HCEC 1CT (cell line): Measurements from ENCODE around the gene MYB.

ENCODE experiments used
- DNase-seq: peaks from one replicate; pipeline ENCODE4 v3.0.0-alpha.2; 2017

The MYB gene

DNA sequence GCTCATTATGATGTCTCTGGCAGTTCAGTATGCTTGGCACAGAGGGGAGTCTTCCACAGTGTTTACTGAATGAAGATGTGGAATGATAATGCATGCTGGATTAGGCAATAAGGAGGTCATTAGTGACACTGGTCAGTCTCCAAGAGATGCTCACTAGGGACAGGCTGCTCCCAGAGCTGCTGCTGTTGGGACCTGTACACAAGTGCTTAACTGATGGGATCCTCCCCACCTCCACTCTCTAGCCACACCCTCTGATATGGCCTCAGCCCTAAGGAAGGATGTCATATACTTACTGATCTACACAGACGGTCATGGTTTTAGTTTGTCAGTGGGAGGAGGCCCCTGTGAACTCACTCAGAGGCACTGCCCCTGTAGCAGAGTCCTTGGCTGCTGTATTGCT lies 73.4 kb downstream of the MYB start:
- no peak for DNase-seq

DNA sequence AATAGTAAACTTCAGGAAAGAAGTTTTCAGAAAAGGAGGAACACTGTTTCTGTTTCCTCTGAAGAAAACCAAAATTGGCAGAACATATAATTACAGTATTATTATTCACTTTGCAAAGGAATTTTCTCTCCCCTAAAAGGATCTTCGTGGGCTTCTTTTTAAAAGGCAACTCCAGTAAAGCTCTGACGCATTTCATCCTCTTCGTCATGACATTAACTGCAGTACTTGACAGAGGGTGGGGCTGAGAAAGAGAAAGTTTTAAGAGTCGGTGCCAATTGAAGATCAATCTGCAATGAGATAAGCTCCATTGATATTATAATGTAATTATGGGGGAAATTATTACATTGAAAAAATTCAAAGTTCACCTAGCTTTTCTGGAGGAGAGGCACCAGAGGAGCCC lies 75.8 kb downstream of the MYB start:
- no peak for DNase-seq

DNA sequence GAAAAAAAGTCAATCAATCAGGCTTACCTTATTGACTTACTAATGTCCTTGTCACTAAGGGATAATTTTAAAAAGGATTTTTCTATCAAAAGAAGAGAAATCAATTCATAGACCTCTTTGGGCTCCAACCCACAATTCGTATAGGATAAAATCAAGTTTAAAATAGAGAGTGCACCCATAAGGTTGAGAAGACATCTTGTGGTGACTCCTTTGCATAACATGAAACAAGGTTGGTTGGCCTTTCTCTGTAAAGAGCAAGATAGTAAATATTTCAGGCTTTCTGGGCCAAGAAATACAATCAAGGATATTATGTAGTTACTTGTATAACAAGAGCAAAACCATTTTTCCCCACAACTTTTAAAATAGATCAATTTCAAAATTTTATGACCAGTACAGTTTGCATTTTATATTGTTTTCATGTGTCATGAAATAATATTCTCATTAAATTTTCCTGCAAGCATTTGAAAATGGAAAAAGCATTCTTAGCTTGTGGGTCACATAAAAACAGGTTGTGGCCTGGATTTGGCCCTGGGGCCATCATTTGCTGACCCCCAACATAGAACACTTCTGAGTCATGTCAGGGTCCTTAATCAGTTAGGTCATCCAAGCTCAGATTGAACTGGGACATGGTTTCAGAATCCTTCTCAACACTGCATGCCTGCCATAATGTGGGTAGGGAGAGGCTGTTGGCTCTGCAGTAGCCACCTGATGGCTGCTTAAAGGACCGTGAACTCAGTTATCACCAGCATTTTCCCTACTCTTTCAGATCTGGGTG lies 76.7 kb downstream of the MYB start:
- DNase-seq = peak; percentile 19

DNA sequence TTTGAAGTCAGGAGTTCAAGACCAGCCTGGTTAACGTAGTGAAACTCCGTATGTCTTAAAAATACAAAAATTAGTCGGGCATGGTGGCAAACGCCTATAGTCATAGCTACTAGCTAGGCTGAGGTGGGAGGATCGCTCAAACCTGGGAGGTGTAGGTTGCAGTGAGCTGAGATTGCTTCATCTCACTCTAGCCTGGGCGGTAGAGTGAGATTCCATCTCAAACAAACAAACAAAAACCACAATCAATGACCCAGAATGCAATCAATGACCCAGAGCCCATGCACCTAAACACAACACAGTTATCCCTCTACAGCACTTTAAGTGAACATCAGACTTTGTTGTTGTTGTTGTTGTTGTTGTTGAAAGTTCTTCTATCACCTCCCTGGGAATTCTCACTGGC lies 77.9 kb downstream of the MYB start:
- DNase-seq = no peak

DNA sequence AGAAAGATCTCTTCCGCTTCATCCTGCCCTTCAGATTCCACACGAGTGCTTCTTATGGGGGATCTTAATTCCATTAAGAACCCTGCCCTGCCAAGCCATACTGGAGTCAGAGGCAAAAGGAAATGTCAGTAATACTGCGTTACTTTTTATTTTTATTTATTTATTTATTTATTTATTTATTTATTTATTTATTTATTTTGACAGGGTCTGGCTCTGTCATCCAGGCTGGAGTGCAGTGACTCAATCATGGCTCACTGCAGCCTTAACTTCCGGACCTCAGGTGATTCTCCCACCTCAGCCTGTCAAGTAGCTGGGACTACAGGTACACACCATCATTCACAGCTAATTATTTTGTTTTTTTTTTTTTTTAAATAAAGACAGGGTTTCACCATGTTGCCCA lies 79.5 kb downstream of the MYB start:
- no peak for DNase-seq

DNA sequence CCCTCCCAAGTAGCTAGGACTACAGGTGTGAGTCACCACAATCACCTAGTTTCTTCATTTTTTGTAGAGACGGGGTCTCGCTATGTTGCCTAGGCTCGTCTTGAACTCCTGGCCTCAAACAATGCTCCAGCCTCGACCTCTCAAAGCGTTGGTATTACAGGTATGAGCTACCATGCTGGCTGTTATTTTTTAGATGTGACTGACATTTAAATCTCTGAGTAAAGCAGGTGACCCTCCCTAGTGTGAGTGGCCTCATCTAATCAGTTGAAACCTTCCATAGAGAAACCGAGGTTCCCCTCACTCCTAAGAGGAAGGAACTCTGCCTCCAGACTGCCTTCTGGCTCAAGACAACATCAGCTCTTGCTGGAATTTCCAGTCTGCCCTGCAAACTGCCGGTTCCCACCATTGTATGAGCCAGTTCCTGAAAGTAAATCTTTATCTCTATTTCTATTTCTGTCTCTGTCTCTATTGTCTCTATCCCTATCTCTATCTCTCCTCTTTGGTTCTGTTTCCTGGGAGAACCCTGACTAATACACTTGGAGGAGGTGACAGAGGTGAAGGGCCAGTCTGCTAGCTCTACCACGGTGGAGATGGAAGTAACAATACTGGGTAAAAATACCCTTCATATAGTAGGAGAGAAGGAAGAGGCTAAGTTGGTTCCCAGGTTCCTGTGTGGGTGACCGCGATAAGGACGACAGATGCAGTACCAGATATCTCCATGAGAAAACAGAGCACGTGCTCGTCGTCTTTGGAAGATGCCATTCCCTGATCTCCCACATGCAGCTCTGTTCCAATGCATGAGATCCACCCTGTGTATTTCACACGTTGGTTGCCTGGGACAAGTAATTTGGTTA lies 81.0 kb downstream of the MYB start:
- no peak for DNase-seq

DNA sequence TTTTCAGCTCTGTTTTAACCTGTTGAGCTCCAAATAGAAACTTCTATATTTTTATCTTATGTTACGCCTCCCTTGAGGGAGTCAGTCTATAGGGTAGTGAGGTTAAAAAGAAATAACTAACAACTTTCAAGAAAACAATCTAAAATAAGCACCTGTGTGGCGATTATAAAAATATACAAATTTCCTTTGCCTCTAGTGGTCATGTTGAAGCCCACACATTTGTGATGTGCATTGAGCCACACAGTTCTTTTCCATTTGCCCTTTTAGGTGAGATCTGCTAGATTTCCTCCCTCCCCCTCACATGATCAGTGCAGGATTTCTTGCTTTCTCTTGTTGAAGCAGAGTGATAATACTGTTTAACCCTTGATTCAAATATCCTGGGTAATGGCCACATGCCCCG lies 84.2 kb downstream of the MYB start:
- DNase-seq = no peak

DNA sequence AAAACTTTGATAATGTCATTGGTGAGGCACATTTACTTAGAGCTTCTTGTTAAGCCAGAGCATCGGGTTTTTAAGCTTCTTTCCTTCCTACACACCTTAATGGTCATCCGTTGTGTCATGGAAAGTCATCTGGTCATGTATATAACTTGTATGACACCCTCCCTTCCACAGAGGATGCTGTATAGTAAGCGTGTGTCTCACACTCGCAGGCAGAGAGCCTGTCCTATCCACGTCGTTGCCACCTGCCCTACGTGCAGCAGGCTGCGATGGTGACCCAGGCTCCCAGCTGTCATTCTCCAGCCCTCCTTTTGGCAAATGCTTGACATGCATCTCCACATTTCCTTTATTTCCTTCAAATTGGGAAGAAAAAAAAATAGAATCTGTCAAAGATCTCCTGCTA lies 85.6 kb downstream of the MYB start:
- DNase-seq = no peak

DNA sequence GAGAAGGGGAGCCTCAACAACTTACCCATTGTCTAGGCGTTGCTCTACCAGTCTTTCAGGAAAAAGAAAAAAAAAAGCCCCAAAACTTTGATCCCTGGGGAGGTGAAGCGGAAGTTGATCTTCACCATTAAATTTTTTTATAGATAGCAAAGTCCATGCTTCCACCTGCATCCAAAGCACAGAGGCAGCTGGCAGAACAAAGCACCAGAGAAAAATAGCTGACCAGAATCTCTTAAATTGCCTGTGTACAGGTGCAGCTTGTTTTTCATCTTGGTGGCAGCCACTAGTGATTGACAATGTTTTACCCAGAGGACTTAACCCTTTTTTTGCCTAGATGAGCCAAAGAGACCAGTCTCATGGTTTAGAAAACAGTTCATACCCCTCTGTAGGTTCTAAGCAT lies 86.0 kb downstream of the MYB start:
- no peak for DNase-seq

DNA sequence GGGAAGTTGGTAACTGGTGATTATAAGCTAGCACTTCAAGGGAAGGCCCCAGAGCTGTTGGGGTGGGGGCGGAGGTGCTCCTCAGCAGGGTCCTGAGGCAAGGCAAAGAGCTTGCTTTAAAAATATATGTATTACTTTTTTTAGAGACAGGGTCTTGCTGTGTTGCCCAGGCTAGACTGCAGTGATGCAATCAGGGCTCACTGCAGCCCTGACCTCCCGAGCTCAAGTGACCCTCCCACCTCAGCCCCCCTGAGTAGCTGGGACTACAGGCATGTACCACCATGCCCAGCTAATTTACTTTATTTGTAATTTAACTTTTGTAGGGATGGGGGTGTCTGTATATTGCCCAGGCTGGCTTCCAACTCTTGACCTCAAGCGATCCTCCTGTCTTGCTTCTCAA lies 87.2 kb downstream of the MYB start:
- no peak for DNase-seq

DNA sequence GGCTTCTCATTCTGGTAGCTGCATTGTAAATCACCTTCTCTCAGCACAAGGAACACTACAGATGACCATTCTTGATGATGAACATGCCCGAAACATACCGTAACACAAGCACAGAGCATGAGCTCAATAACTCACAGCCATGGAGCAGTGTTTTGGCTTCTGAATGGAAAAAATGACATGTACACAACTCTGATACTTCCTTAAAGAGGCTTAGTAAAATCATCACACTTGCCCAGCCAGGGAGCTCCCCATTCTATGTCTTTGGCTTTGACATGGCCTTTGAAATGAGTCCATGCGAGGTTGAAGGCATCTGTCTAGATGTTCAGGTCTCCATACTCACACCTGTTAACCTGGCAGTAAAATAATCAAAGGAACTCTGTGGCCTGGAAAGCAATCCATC lies 87.6 kb downstream of the MYB start:
- no peak for DNase-seq
